HEK293 (cell line): ENCODE data around the gene USP6.
"Not testable (repeated sequence)": the region's sequence is repeated elsewhere in the genome, so short reads cannot be mapped to it uniquely, and the experiment has no call there.

Experiments
- CTCF ChIA-PET: fragments of 350-600 bp; formaldehyde crosslinking; extraction: SDS; loops from one replicate; lab custom pipeline; 2021; ENCODE audit warnings: antibody characterized with exemption; lab: Yijun Ruan, JAX
- POLR2A ChIA-PET: fragments of 300-600 bp; formaldehyde crosslinking; extraction: SDS; loops from one replicate; lab custom pipeline; 2020; ENCODE audit warnings: antibody characterized with exemption, inconsistent platforms; lab: Yijun Ruan, JAX
- H3K27ac ChIP-seq: fragments of 200-500 bp; sonication (Bioruptor generic); 2 replicates; pipeline ENCODE4 v1.5.1; 2014; ENCODE audit warnings: low read depth, low read length, control low read depth, inconsistent platforms; ENCODE audit errors: extremely low read depth
- H3K36me3 ChIP-seq, 2 experiments: fragments of 200-500 bp in 1 of 2; sonication (Bioruptor generic) in 1 of 2; 1 replicate in 1 of 2; 2 replicates in 1 of 2; pipeline ENCODE4 v1.5.1; 2014 to 2017; ENCODE audit warnings: inconsistent platforms in 2 of 2, low read length in 2 of 2; ENCODE audit not compliant: control insufficient read depth in 2 of 2, insufficient read depth in 1 of 2
- H3K4me1 ChIP-seq: fragments of 200-500 bp; sonication (Bioruptor generic); 2 replicates; pipeline ENCODE4 v1.5.1; 2014; ENCODE audit warnings: mild to moderate bottlenecking, low read length, inconsistent platforms; ENCODE audit not compliant: control insufficient read depth, insufficient read depth
- H3K4me3 ChIP-seq: 2 replicates; pipeline ENCODE4 v1.5.1; 2011; ENCODE audit warnings: low read depth, mild to moderate bottlenecking, control low read depth, low read length, moderate library complexity
- H3K9me3 ChIP-seq: fragments of 200-500 bp; sonication (Bioruptor generic); 2 replicates; pipeline ENCODE4 v1.5.1; 2014; ENCODE audit warnings: low read depth, low read length, inconsistent platforms; ENCODE audit not compliant: control insufficient read depth, insufficient read depth
- ELK4 ChIP-seq: IDR thresholded peaks from 2 replicates; pipeline ENCODE4 v1.6.1; 2011; ENCODE audit warnings: mild to moderate bottlenecking, low read depth, low read length, borderline replicate concordance
- HOXD13 ChIP-seq: sonication (generic); formaldehyde crosslinking; IDR thresholded peaks from 2 replicates; pipeline ENCODE4 v1.8.0; 2022; ENCODE audit warnings: missing genetic modification reagents, borderline replicate concordance
- PBX3 ChIP-seq: sonication (generic); formaldehyde crosslinking; IDR thresholded peaks from 2 replicates; pipeline ENCODE4 v1.8.1; 2022; ENCODE audit warnings: mild to moderate bottlenecking, moderate library complexity, missing genetic modification reagents
- TRIM28 ChIP-seq: IDR thresholded peaks from 2 replicates; pipeline ENCODE4 v1.6.1; 2011; ENCODE audit warnings: low read length, control low read depth, borderline replicate concordance
- ZBTB21 ChIP-seq: fragments of 450-650 bp; formaldehyde crosslinking; IDR thresholded peaks from 2 replicates; pipeline ENCODE4 v1.5.1; 2017; ENCODE audit warnings: missing biosample characterization, missing genetic modification characterization
- ZNF140 ChIP-seq: fragments of 450-650 bp; formaldehyde crosslinking; IDR thresholded peaks from 2 replicates; pipeline ENCODE4 v1.5.1; 2016; ENCODE audit warnings: missing biosample characterization, missing genetic modification characterization
- ZNF146 ChIP-seq: fragments of 450-650 bp; formaldehyde crosslinking; IDR thresholded peaks from 2 replicates; pipeline ENCODE4 v1.5.1; 2016; ENCODE audit warnings: missing biosample characterization, missing genetic modification characterization
- ZNF157 ChIP-seq: fragments of 450-650 bp; formaldehyde crosslinking; IDR thresholded peaks from 2 replicates; pipeline ENCODE4 v1.5.1; 2016; ENCODE audit warnings: missing biosample characterization, missing genetic modification characterization
- ZNF19 ChIP-seq: fragments of 450-650 bp; formaldehyde crosslinking; IDR thresholded peaks from 2 replicates; pipeline ENCODE4; 2016; ENCODE audit warnings: missing biosample characterization, missing genetic modification characterization, low read depth
- ZNF221 ChIP-seq: fragments of 450-650 bp; formaldehyde crosslinking; IDR thresholded peaks from 2 replicates; pipeline ENCODE4 v1.5.1; 2017; ENCODE audit warnings: missing biosample characterization, missing genetic modification characterization, borderline replicate concordance
- ZNF223 ChIP-seq: fragments of 450-650 bp; formaldehyde crosslinking; IDR thresholded peaks from 2 replicates; pipeline ENCODE4 v1.5.1; 2016; ENCODE audit warnings: missing biosample characterization, missing genetic modification characterization
- ZNF26 ChIP-seq: fragments of 450-650 bp; formaldehyde crosslinking; IDR thresholded peaks from 2 replicates; pipeline ENCODE4 v1.5.1; 2016; ENCODE audit warnings: missing biosample characterization, missing genetic modification characterization
- ZNF394 ChIP-seq: fragments of 450-650 bp; formaldehyde crosslinking; IDR thresholded peaks from 2 replicates; pipeline ENCODE4 v1.5.1; 2016; ENCODE audit warnings: missing biosample characterization, missing genetic modification characterization, mild to moderate bottlenecking, moderate library complexity, borderline replicate concordance
- ZNF404 ChIP-seq: fragments of 450-650 bp; formaldehyde crosslinking; IDR thresholded peaks from 2 replicates; pipeline ENCODE4 v1.5.1; 2017; ENCODE audit warnings: missing biosample characterization, missing genetic modification characterization
- ZNF514 ChIP-seq: fragments of 450-650 bp; formaldehyde crosslinking; IDR thresholded peaks from 2 replicates; pipeline ENCODE4 v1.5.1; 2016; ENCODE audit warnings: missing biosample characterization, missing genetic modification characterization
- ZNF658 ChIP-seq: fragments of 450-650 bp; formaldehyde crosslinking; IDR thresholded peaks from 2 replicates; pipeline ENCODE4; 2016; ENCODE audit warnings: missing biosample characterization, missing genetic modification characterization
- ZNF670 ChIP-seq: fragments of 450-650 bp; formaldehyde crosslinking; IDR thresholded peaks from 2 replicates; pipeline ENCODE4 v1.5.1; 2016; ENCODE audit warnings: missing biosample characterization, missing genetic modification characterization, low read depth
- TF ChIP-seq, protein P1 (sequence below): fragments of 450-650 bp; formaldehyde crosslinking; IDR thresholded peaks from 2 replicates; pipeline ENCODE4 v1.5.1; 2017; ENCODE audit warnings: missing biosample characterization, missing genetic modification characterization

USP6 gene

DNA sequence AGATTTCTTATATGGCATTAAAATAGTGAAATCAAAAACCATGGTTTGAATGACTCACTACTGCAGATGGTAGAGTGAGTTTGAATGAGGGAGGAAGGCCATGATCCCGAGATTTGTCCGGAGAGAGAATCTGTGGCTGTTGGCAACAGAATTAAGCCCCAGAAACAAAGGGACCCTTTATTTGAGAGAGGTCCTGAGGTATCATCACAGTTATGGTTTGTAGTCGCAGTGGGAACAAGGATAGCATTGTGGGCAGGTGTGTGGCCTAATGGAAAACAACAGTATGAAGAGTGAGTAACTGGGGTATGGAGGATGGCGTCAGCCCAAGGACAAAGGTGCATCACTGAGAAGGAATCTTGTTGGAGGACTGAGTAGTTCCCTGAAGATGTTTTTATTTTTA is 46.1 kb upstream of the USP6 start (continued):
- TF ChIP-seq ELK4, result no peak
- no peak for TF ChIP-seq TRIM28

DNA sequence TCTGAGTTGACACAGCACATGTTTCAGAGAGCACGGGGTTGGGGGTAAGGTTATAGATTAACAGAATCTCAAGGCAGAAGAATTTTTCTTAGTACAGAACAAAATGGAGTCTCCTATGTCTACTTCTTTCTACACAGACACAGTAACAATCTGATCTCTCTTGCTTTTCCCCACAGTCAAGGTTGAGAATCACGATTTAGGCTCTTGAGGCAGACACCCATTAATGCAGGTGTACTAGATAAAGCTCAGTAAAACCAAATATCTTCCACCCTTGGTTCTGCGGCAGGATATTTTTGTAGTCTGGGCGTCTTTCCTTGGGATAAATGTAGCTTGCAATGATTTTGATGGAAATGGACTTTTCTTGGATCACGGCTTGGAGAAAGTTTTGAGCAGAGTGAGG is 40.4 kb upstream of the USP6 start:
- POLR2A ChIA-PET, H3K36me3 ChIP-seq, H3K27ac ChIP-seq, H3K4me3 ChIP-seq, H3K9me3 ChIP-seq, H3K4me1 ChIP-seq: not testable (repeated sequence)
- CTCF ChIA-PET, result interaction anchor here (0.6 kb wide), 1 partner anchor 343 kb away, joined by 6 read pairs; no protein-coding TSS in a partner anchor

GRCh38 chr17:5077275-5077674 is 38.6 kb upstream of the USP6 start:
- H3K4me3 ChIP-seq, H3K9me3 ChIP-seq, POLR2A ChIA-PET, H3K4me1 ChIP-seq, H3K36me3 ChIP-seq, H3K27ac ChIP-seq: not testable (repeated sequence)
- CTCF ChIA-PET, result interaction anchor here (2.1 kb wide), 1 partner anchor 15 kb away, joined by 8 read pairs; no protein-coding TSS in a partner anchor

GRCh38 chr17:5077781-5078105 is 38.1 kb upstream of the USP6 start:
- Histone ChIP-seq H3K4me1 (no peaks in the 10 kb centered on the region), H3K4me3 (no peak overlapping the region), H3K9me3 (no peaks in the 10 kb centered on the region; the same call in 1 of the 2 replicates), H3K27ac (no peak overlapping the region), H3K36me3 (no peaks in the 10 kb centered on the region)
- TF ChIP-seq ZNF26 (tag by site-specific recombination) (no peak), ZNF658 (no peak), ZNF223 (tag by site-specific recombination) (no peak), ZBTB21 (no peak), PBX3 (CRISPR knock-in tag) (no peak), TRIM28 (no peak), ZNF221 (tag by site-specific recombination) (no peak), ZNF670 (tag by site-specific recombination) (no peak), ZNF157 (tag by site-specific recombination) (no peak), HOXD13 (no peak), ZNF394 (tag by site-specific recombination) (no peak), ZNF146 (tag by site-specific recombination) (no peak), ZNF19 (tag by site-specific recombination) (no peak), ZNF140 (tag by site-specific recombination) (no peak), ZNF514 (tag by site-specific recombination) (no peak), ZNF404 (no peak)
- TF ChIP-seq, protein P1, sequence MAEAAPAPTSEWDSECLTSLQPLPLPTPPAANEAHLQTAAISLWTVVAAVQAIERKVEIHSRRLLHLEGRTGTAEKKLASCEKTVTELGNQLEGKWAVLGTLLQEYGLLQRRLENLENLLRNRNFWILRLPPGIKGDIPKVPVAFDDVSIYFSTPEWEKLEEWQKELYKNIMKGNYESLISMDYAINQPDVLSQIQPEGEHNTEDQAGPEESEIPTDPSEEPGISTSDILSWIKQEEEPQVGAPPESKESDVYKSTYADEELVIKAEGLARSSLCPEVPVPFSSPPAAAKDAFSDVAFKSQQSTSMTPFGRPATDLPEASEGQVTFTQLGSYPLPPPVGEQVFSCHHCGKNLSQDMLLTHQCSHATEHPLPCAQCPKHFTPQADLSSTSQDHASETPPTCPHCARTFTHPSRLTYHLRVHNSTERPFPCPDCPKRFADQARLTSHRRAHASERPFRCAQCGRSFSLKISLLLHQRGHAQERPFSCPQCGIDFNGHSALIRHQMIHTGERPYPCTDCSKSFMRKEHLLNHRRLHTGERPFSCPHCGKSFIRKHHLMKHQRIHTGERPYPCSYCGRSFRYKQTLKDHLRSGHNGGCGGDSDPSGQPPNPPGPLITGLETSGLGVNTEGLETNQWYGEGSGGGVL, result no peak
- ChIA-PET CTCF (interaction anchor here (2.1 kb wide), 1 partner anchor 15 kb away, joined by 8 read pairs; no protein-coding TSS in a partner anchor), POLR2A (no interaction called here)
